CD14-positive monocyte (primary cell): ENCODE data around the gene CDH2. TPM values are rescaled to one million over a fixed set of nuclear protein-coding genes. Genes with fewer than 3 reads are reported as not detected.

Experiments used
- DNase-seq, 3 donors: peaks; one replicate each; pipeline ENCODE4 v3.0.0-alpha.2; 2011 to 2022
- H2AFZ ChIP-seq: 2 replicates; pipeline ENCODE4 v1.6.0; 2012; ENCODE audit warnings: mild to moderate bottlenecking, low read depth, low read length, inconsistent platforms; ENCODE audit not compliant: insufficient read depth, poor library complexity, severe bottlenecking
- H3K27ac ChIP-seq, 2 donors: 1 replicate in 1 of 2; 2 replicates in 1 of 2; pipeline ENCODE4 v1.5.1; 2012 to 2013; ENCODE audit warnings: low read length in 2 of 2, control low read depth in 1 of 2, inconsistent platforms in 1 of 2, low read depth in 1 of 2, mild to moderate bottlenecking in 1 of 2
- H3K27me3 ChIP-seq, 2 donors: one replicate each; pipeline versions ENCODE4 v1.6.0 to v1.6.1; 2011 to 2013; ENCODE audit warnings: low read length in 2 of 2; ENCODE audit not compliant: control insufficient read depth in 2 of 2, insufficient read depth in 2 of 2
- H3K36me3 ChIP-seq, 2 donors: replicated peaks in 1 of 2; 1 replicate in 1 of 2; 2 replicates in 1 of 2; pipeline versions ENCODE4 v1.5.1 to v1.6.1; 2012 to 2013; ENCODE audit warnings: low read length in 2 of 2, control low read depth in 1 of 2, inconsistent platforms in 1 of 2, mild to moderate bottlenecking in 1 of 2; ENCODE audit not compliant: insufficient read depth in 2 of 2, control insufficient read depth in 1 of 2
- H3K4me1 ChIP-seq, 2 donors: 1 replicate in 1 of 2; 2 replicates in 1 of 2; pipeline versions ENCODE4 v1.5.1 to v1.6.1; 2012 to 2013; ENCODE audit warnings: low read length in 2 of 2, control low read depth in 1 of 2, inconsistent platforms in 1 of 2, mild to moderate bottlenecking in 1 of 2, moderate library complexity in 1 of 2; ENCODE audit not compliant: insufficient read depth in 2 of 2, control insufficient read depth in 1 of 2
- H3K4me2 ChIP-seq: replicated peaks from 2 replicates; pipeline ENCODE3; 2012; ENCODE audit warnings: low read length, moderate library complexity, mild to moderate bottlenecking; ENCODE audit not compliant: poor library complexity, severe bottlenecking; ENCODE audit errors: extremely low read depth
- H3K4me3 ChIP-seq, 3 experiments: fragments of 200-600 bp in 1 of 3; sonication (generic) in 1 of 3; replicated peaks in 1 of 3; 1 replicate in 2 of 3; 2 replicates in 1 of 3; pipeline ENCODE4 v1.5.1; 2011 to 2013; ENCODE audit warnings: low read length in 3 of 3, mild to moderate bottlenecking in 3 of 3, control low read depth in 2 of 3, low read depth in 2 of 3, inconsistent platforms in 1 of 3, moderate library complexity in 1 of 3
- H3K79me2 ChIP-seq: 2 replicates; pipeline ENCODE4 v1.6.0; 2012; ENCODE audit warnings: mild to moderate bottlenecking, control low read depth, inconsistent platforms, low read length, moderate library complexity; ENCODE audit not compliant: insufficient read depth
- H3K9ac ChIP-seq: 2 replicates; pipeline ENCODE4 v1.6.0; 2017; ENCODE audit warnings: low read length, mild to moderate bottlenecking; ENCODE audit not compliant: insufficient read depth, poor library complexity, severe bottlenecking
- H3K9me3 ChIP-seq, 2 donors: replicated peaks in 1 of 2; 1 replicate in 1 of 2; 2 replicates in 1 of 2; pipeline versions ENCODE4 v1.5.1 to v1.6.1; 2012 to 2013; ENCODE audit warnings: low read length in 2 of 2, control low read depth in 1 of 2; ENCODE audit not compliant: control insufficient read depth in 1 of 2, insufficient read depth in 1 of 2
- H4K20me1 ChIP-seq: 2 replicates; pipeline ENCODE4 v1.6.0; 2012; ENCODE audit warnings: mild to moderate bottlenecking, low read length, control low read depth, moderate library complexity; ENCODE audit not compliant: insufficient read depth
- H3K27ac Mint-ChIP-seq, 7 donors: one replicate each; pipeline ENCODE4 v1.8.0; 2020; ENCODE audit warnings: mild to moderate bottlenecking in 7 of 7, mixed read lengths in 7 of 7, moderate library complexity in 6 of 7, inconsistent platforms in 2 of 7
- H3K27me3 Mint-ChIP-seq, 3 donors: one replicate each; pipeline ENCODE4 v1.8.0; 2021 to 2022; ENCODE audit warnings: low read depth in 3 of 3, mild to moderate bottlenecking in 3 of 3, mixed read lengths in 3 of 3, moderate library complexity in 3 of 3, inconsistent platforms in 1 of 3
- H3K36me3 Mint-ChIP-seq, 2 donors: one replicate each; pipeline ENCODE4 v1.8.0; 2020; ENCODE audit warnings: mixed read lengths in 2 of 2, inconsistent platforms in 1 of 2, mild to moderate bottlenecking in 1 of 2
- H3K4me1 Mint-ChIP-seq: one replicate; pipeline ENCODE4 v1.8.0; 2020; ENCODE audit warnings: mild to moderate bottlenecking, mixed read lengths
- H3K4me3 Mint-ChIP-seq, 2 donors: one replicate each; pipeline ENCODE4 v1.8.0; 2020; ENCODE audit warnings: mild to moderate bottlenecking in 2 of 2, mixed read lengths in 2 of 2, moderate library complexity in 1 of 2
- H3K9me3 Mint-ChIP-seq, 7 donors: one replicate each; pipeline ENCODE4 v1.8.0; 2020 to 2022; ENCODE audit warnings: mixed read lengths in 7 of 7, mild to moderate bottlenecking in 6 of 7, moderate library complexity in 6 of 7, inconsistent platforms in 2 of 7
- CTCF ChIP-seq: fragments of 200-600 bp; IDR thresholded peaks from one replicate; pipeline ENCODE4 v1.8.0; 2022; ENCODE audit warnings: antibody characterized with exemption, mild to moderate bottlenecking
- WGBS: methylation state at CpG from one replicate; pipeline ENCODE4 v1.1.5; 2013; ENCODE audit warnings: missing lambda C conversion rate; ENCODE audit not compliant: insufficient coverage; 5-methylcytosine and 5-hydroxymethylcytosine counted together
- intact Hi-C, 2 donors: fragments of 100-400 bp; cut with micrococcal nuclease; formaldehyde crosslinking; loops; one replicate each; pipeline versions ENCODE4 v1.15.0 to v1.15.1; 2023
- polyA plus RNA-seq, 3 donors: library from polyadenylated mRNA; depleted of rRNA in 1 of 3; unstranded in 2 of 3; stranded (reverse) in 1 of 3; fragments of 300-500 nt in 2 of 3; fragments of >200 nt in 1 of 3; fragmentation: Illumina TruSeq in 2 of 3; gene quantifications; 1 replicate in 2 of 3; 2 replicates in 1 of 3; pipeline ENCODE4 v1.2.3, GENCODE V29; 2012 to 2021

Gene CDH2
- polyA plus RNA-seq, 3 donors: 0.03 to 0.32 (median 0.08) TPM

- H3K36me3 Mint-ChIP-seq: no peaks in the 10 kb centered on the region
- Histone ChIP-seq H3K4me1 (no peaks in the 10 kb centered on the region), H3K4me2 (no peak overlapping the region), H3K4me3 (no peak overlapping the region), H3K9ac (no peak overlapping the region), H3K9me3 (no peaks in the 10 kb centered on the region), H3K27ac (no peak overlapping the region), H3K79me2 (no peaks in the 10 kb centered on the region), H3K36me3 (no peaks in the 10 kb centered on the region), H3K27me3 (no peaks in the 10 kb centered on the region), H2AFZ (no peak overlapping the region), H4K20me1 (no peaks in the 10 kb centered on the region)
- DNase-seq: no peak
- peaks cover 0 to 2% (median 0%) of the 10 kb centered on the region in 7 donors for H3K9me3 Mint-ChIP-seq
- H3K27me3 Mint-ChIP-seq: no peaks in the 10 kb centered on the region
- TF ChIP-seq CTCF: no peak
- no peak overlapping the region for H3K27ac Mint-ChIP-seq
- no peaks in the 10 kb centered on the region for H3K4me1 Mint-ChIP-seq
- intact Hi-C loops: no loop called here
- WGBS: no CpG with 5 or more reads among the region's 3 CpGs
- no peak overlapping the region for H3K4me3 Mint-ChIP-seq
Observed at GRCh38 chr18:28123401-28124030, 53.4 kb downstream of the CDH2 start.

GRCh38 chr18:28120828-28121515, 56.0 kb downstream of the CDH2 start:
- Mint-ChIP-seq H3K4me3 (no peak overlapping the region), H3K27me3 (no peaks in the 10 kb centered on the region), H3K4me1 (no peaks in the 10 kb centered on the region), H3K27ac (no peak overlapping the region), H3K36me3 (no peaks in the 10 kb centered on the region), H3K9me3 (peaks cover 0 to 2% (median 0%) of the 10 kb centered on the region in 7 donors)
- Histone ChIP-seq H2AFZ (no peak overlapping the region), H3K27ac (no peak overlapping the region), H4K20me1 (no peaks in the 10 kb centered on the region), H3K9ac (no peak overlapping the region), H3K4me1 (no peaks in the 10 kb centered on the region), H3K36me3 (no peaks in the 10 kb centered on the region), H3K27me3 (no peaks in the 10 kb centered on the region), H3K9me3 (no peaks in the 10 kb centered on the region), H3K4me3 (no peak overlapping the region), H3K4me2 (no peak overlapping the region), H3K79me2 (no peaks in the 10 kb centered on the region)
- no peak for DNase-seq
- WGBS: 100% methylated on average over 1 of the region's 2 CpGs
- intact Hi-C loops: no loop called here
- no peak for TF ChIP-seq CTCF
